ENCODE results near the gene ERG28. TPM values are rescaled to one million over a fixed set of nuclear protein-coding genes. Genes with fewer than 3 reads are reported as not detected.

Gene ERG28
- polyA plus RNA-seq, 1 of the 3 experiments (the other 2 are of a cell fraction), result 14.8 TPM

DNA sequence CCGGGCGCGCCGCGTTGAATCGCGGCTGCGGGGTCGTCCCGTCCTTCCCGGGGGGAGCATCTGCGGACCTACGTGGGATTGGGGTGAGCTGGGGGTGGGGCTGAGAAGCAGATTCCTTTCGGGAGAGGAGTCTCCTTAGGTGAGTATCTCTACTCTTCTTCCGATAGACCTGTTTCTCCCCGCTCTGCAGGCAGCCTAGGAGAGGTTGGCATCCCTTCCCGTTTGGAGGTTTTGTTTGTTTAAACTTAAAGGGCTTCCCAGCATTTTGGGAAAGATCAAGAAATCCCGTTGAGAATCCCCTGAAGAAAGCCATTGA lies 781 bp upstream of the ERG28 start:
- Histone ChIP-seq H3K9me2 (no peaks in the 10 kb centered on the region), H2AFZ (ENCODE audit: low read depth) (peak overlapping the region; percentile 88), H3K4me2 (peak overlapping the region; percentile 83), H3K4me3 (ENCODE audit: low read depth in 2 of 2, low read length in 1 of 2) (peak overlapping the region; percentile 80 to 94), H3K9me3 (no peaks in the 10 kb centered on the region), H4K20me1 (ENCODE audit: insufficient read depth) (no peaks in the 10 kb centered on the region), H3K4me1 (ENCODE audit: control insufficient read depth in 1 of 2, insufficient read depth in 2 of 2, low read depth in 1 of 2, low read length in 1 of 2) (peaks cover 0 to 9% of the 10 kb centered on the region in 2 experiments; a peak in 2 of 4 replicates), H3K27me3 (ENCODE audit: insufficient read depth) (no peaks in the 10 kb centered on the region), H3K36me3 (replicated peaks in 1 of 2; ENCODE audit: control insufficient read depth in 1 of 2, insufficient read depth in 2 of 2, low read length in 1 of 2) (peaks cover 14 to 36% of the 10 kb centered on the region in 2 experiments), H3K27ac (ENCODE audit: low read depth in 2 of 2, low read length in 1 of 2) (peak overlapping the region; percentile 73 to 79), H3K9ac (peak overlapping the region; percentile 85), H3K79me2 (ENCODE audit: insufficient read depth) (peaks cover 25% of the 10 kb centered on the region), H3F3A (replicated peaks; ENCODE audit: insufficient read depth) (no peaks in the 10 kb centered on the region)
- no peak for DNase-seq
- TF ChIP-seq, protein P1, sequence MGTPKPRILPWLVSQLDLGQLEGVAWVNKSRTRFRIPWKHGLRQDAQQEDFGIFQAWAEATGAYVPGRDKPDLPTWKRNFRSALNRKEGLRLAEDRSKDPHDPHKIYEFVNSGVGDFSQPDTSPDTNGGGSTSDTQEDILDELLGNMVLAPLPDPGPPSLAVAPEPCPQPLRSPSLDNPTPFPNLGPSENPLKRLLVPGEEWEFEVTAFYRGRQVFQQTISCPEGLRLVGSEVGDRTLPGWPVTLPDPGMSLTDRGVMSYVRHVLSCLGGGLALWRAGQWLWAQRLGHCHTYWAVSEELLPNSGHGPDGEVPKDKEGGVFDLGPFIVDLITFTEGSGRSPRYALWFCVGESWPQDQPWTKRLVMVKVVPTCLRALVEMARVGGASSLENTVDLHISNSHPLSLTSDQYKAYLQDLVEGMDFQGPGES (IDR thresholded peaks at IDR 0.05; ENCODE audit: low read depth, low read length), result no peak
- TF ChIP-seq, protein P2, sequence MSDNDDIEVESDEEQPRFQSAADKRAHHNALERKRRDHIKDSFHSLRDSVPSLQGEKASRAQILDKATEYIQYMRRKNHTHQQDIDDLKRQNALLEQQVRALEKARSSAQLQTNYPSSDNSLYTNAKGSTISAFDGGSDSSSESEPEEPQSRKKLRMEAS (IDR thresholded peaks at IDR 0.05; ENCODE audit: low read depth), result 0 out of 2 replicates have a peak, but pooled peaks have one; percentile 6
- 0% methylated on average over 7 of the region's 18 CpGs for WGBS (ENCODE audit: low lambda C conversion rate)
- CTCF ChIA-PET, result interaction anchor here (1.0 to 2.0 kb wide), 4 partner anchors 11 to 245 kb away, joined by 3 to 25 read pairs (median 4); partner anchors contain the start of gene FLVCR2
- POLR2A ChIA-PET, result interaction anchor here (0.6 to 1.6 kb wide), 2 partner anchors 20 to 351 kb away, joined by 3 to 5 read pairs; no protein-coding TSS in a partner anchor

DNA sequence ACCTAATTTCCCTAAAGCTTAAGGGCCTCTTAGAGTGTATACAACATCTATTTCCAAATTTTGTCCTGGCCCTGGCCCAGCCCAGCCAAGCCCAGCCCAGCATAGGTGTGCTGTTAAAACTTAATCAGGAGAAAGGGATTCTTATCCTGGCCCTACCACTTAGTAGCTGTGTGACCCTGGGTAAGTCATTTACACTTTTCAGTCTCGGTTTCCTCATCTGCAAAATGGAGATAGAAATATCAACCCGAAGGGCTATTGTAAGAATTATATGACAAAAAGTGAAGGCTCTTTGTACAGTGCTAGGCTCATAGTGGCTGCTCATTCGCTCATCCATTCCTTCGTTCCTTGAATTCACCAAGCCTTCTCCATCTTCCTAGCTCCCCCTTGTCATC lies 442 bp downstream of the ERG28 start:
- peaks cover 0 to 9% of the 10 kb centered on the region in 2 experiments; a peak in 2 of 4 replicates for H3K4me1 ChIP-seq (ENCODE audit: control insufficient read depth in 1 of 2, insufficient read depth in 2 of 2, low read depth in 1 of 2, low read length in 1 of 2)
- H3K9ac ChIP-seq, result peak overlapping the region; percentile 85
- no peaks in the 10 kb centered on the region for H3F3A ChIP-seq (replicated peaks; ENCODE audit: insufficient read depth)
- peak overlapping the region; percentile 83 for H3K4me2 ChIP-seq
- peak overlapping the region; percentile 80 to 94 for H3K4me3 ChIP-seq (ENCODE audit: low read depth in 2 of 2, low read length in 1 of 2)
- H3K79me2 ChIP-seq (ENCODE audit: insufficient read depth), result peaks cover 25% of the 10 kb centered on the region
- no peak for DNase-seq
- H3K9me2 ChIP-seq, result no peaks in the 10 kb centered on the region
- 1% methylated on average over 4 of the region's 4 CpGs for WGBS (ENCODE audit: low lambda C conversion rate)
- TF ChIP-seq, protein P3, sequence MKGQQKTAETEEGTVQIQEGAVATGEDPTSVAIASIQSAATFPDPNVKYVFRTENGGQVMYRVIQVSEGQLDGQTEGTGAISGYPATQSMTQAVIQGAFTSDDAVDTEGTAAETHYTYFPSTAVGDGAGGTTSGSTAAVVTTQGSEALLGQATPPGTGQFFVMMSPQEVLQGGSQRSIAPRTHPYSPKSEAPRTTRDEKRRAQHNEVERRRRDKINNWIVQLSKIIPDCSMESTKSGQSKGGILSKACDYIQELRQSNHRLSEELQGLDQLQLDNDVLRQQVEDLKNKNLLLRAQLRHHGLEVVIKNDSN (IDR thresholded peaks at IDR 0.05; ENCODE audit: borderline replicate concordance, low read depth), result no peak
- TF ChIP-seq, protein P4, sequence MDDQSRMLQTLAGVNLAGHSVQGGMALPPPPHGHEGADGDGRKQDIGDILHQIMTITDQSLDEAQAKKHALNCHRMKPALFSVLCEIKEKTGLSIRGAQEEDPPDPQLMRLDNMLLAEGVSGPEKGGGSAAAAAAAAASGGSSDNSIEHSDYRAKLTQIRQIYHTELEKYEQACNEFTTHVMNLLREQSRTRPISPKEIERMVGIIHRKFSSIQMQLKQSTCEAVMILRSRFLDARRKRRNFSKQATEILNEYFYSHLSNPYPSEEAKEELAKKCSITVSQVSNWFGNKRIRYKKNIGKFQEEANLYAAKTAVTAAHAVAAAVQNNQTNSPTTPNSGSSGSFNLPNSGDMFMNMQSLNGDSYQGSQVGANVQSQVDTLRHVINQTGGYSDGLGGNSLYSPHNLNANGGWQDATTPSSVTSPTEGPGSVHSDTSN (IDR thresholded peaks at IDR 0.05), result no peak
- TF ChIP-seq FOXM1 (IDR thresholded peaks at IDR 0.05; ENCODE audit: low read depth) (no peak), RCOR1 (IDR thresholded peaks at IDR 0.05; ENCODE audit: low read length) (no peak), TCF12 (IDR thresholded peaks at IDR 0.05) (no peak), SMC3 (IDR thresholded peaks at IDR 0.05; ENCODE audit: low read depth, low read length) (no peak), TEAD4 (IDR thresholded peaks at IDR 0.05; ENCODE audit: borderline replicate concordance, insufficient read depth) (no peak), CHD2 (IDR thresholded peaks at IDR 0.05; ENCODE audit: low read length, partially characterized antibody) (no peak)
- TF ChIP-seq, protein P5, sequence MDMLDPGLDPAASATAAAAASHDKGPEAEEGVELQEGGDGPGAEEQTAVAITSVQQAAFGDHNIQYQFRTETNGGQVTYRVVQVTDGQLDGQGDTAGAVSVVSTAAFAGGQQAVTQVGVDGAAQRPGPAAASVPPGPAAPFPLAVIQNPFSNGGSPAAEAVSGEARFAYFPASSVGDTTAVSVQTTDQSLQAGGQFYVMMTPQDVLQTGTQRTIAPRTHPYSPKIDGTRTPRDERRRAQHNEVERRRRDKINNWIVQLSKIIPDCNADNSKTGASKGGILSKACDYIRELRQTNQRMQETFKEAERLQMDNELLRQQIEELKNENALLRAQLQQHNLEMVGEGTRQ (IDR thresholded peaks at IDR 0.05; ENCODE audit: borderline replicate concordance, low read depth, low read length), result no peak
- TF ChIP-seq, protein P2 (IDR thresholded peaks at IDR 0.05; ENCODE audit: low read depth), result no peak
- H3K27ac ChIP-seq (ENCODE audit: low read depth in 2 of 2, low read length in 1 of 2), result peak overlapping the region in 1 of 2 experiments; percentile 8; a peak in 2 of 4 replicates
- H3K36me3 ChIP-seq (replicated peaks in 1 of 2; ENCODE audit: control insufficient read depth in 1 of 2, insufficient read depth in 2 of 2, low read length in 1 of 2), result peaks cover 10 to 37% of the 10 kb centered on the region in 2 experiments
- H2AFZ ChIP-seq (ENCODE audit: low read depth), result peak overlapping the region; percentile 96
- POLR2A ChIA-PET, result interaction anchor here (0.7 to 1.6 kb wide), 3 partner anchors 9 to 52 kb away, joined by 3 to 5 read pairs (median 3); no protein-coding TSS in a partner anchor
- H4K20me1 ChIP-seq (ENCODE audit: insufficient read depth), result no peaks in the 10 kb centered on the region
- CTCF ChIA-PET, result interaction anchor here (1.0 to 2.0 kb wide), 6 partner anchors 17 to 320 kb away, joined by 3 to 25 read pairs (median 4); partner anchors contain the start of gene FLVCR2
- H3K9me3 ChIP-seq, result no peaks in the 10 kb centered on the region
- H3K27me3 ChIP-seq (ENCODE audit: insufficient read depth), result no peaks in the 10 kb centered on the region

All from SK-N-SH (cell line).